HEK293T (cell line): ENCODE data around the gene FKBP15.
"Not testable (repeated sequence)": the region's sequence is repeated elsewhere in the genome, so short reads cannot be mapped to it uniquely, and the experiment has no call there.

Experiments used
- BHLHE40 ChIP-seq: fragments of 450-650 bp; IDR thresholded peaks from 2 replicates; pipeline ENCODE4 v1.6.1; 2016; ENCODE audit warnings: mild to moderate bottlenecking, moderate library complexity, borderline replicate concordance
- CTBP1 ChIP-seq: fragments of 450-650 bp; IDR thresholded peaks from 2 replicates; pipeline ENCODE4 v1.6.1; 2016; ENCODE audit warnings: borderline replicate concordance
- ELF4 ChIP-seq: fragments of 450-650 bp; IDR thresholded peaks from 2 replicates; pipeline ENCODE4 v1.6.1; 2017; ENCODE audit warnings: antibody characterized with exemption
- FOXK2 ChIP-seq: fragments of 450-650 bp; IDR thresholded peaks from 2 replicates; pipeline ENCODE4 v1.6.1; 2016; ENCODE audit warnings: mild to moderate bottlenecking
- FOXM1 ChIP-seq: fragments of 450-650 bp; IDR thresholded peaks from 2 replicates; pipeline ENCODE4 v1.6.1; 2017; ENCODE audit warnings: mild to moderate bottlenecking, borderline replicate concordance
- HDGF ChIP-seq: fragments of 450-650 bp; IDR thresholded peaks from 2 replicates; pipeline ENCODE4 v1.6.1; 2017; ENCODE audit warnings: antibody characterized with exemption, borderline replicate concordance
- NFRKB ChIP-seq: fragments of 450-650 bp; IDR thresholded peaks from 2 replicates; pipeline ENCODE4 v1.6.1; 2016; ENCODE audit warnings: mild to moderate bottlenecking, moderate library complexity
- TARDBP ChIP-seq: fragments of 450-650 bp; IDR thresholded peaks from 2 replicates; pipeline ENCODE4 v1.6.1; 2016
- TF ChIP-seq, protein P1 (sequence below): fragments of 450-650 bp; IDR thresholded peaks from 2 replicates; pipeline ENCODE4 v1.6.1; 2016

- TF ChIP-seq, protein P1, sequence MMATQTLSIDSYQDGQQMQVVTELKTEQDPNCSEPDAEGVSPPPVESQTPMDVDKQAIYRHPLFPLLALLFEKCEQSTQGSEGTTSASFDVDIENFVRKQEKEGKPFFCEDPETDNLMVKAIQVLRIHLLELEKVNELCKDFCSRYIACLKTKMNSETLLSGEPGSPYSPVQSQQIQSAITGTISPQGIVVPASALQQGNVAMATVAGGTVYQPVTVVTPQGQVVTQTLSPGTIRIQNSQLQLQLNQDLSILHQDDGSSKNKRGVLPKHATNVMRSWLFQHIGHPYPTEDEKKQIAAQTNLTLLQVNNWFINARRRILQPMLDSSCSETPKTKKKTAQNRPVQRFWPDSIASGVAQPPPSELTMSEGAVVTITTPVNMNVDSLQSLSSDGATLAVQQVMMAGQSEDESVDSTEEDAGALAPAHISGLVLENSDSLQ, result not testable (repeated sequence)
- not testable (repeated sequence) for TF ChIP-seq TARDBP, FOXK2, ELF4, CTBP1, FOXM1, HDGF, BHLHE40, NFRKB
Measured at GRCh38 chr9:113149561-113149960, 71.5 kb downstream of the FKBP15 start.
